DMS 273 (cell line): ENCODE measurements around the gene FAM163A.
A peak's percentile ranks its signal among the peaks of the same experiment; 100 is the strongest.

ENCODE experiments used
- DNase-seq: peaks from one replicate; lab custom pipeline; 2025; ENCODE audit not compliant: unreplicated experiment; lab: John Stamatoyannopoulos, UW

FAM163A gene

DNA sequence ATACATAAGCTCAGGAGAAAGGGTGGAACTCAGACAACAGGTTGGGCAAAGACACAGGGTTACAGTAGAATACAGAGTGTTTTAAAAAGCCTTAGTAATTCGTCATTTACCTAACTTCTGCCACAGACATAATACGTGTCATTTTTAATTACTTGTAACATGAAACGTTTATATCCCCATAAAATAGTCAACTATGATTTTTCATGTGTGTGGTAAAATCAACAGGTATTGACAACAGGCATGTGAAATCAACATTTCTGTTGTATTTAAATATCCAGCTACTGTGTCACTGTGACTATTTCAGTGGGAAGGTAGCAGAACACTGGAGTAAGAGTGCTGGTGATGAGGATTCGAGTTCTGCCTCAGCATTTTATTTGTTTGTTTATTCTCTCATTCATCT is 5.7 kb downstream of the FAM163A start:
- DNase-seq: no peak

DNA sequence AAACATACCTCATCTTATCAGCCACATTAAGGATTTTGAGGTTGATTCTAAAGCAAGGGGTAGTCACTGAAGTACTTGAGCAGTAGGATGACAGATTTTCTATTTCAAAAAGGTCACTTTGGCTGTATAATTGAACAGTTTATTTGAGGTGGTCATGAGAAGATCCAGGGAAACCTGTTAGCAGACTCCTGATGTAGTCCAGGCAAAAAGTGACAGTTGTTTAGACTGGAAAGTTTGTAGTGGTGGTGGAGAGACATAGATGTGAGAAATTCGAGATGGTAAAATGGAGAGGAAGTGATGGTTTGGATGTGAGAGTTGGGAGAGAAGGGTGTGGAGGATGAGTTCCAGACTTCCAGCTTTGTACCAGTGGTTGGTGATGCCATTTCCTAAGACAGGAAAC is 7.5 kb downstream of the FAM163A start:
- DNase-seq: no peak

DNA sequence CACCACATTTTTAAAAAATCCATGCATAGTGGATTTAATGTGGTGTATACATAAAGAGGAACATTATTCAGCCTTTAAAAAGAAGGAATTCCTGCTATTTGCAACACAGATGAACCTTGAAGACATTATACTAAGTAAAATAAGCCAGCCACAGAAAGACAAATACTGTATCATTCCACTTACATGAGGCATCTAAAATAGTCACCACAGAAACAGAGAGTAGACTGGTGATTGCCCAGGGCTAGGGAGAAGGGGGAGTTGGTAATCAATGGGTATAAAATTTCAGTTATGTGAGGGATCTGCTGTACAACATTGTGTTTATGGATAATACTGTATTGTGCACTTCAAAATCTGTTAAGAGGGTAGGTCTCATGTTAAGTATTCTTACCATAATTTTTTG is 10.0 kb downstream of the FAM163A start:
- no peak for DNase-seq

DNA sequence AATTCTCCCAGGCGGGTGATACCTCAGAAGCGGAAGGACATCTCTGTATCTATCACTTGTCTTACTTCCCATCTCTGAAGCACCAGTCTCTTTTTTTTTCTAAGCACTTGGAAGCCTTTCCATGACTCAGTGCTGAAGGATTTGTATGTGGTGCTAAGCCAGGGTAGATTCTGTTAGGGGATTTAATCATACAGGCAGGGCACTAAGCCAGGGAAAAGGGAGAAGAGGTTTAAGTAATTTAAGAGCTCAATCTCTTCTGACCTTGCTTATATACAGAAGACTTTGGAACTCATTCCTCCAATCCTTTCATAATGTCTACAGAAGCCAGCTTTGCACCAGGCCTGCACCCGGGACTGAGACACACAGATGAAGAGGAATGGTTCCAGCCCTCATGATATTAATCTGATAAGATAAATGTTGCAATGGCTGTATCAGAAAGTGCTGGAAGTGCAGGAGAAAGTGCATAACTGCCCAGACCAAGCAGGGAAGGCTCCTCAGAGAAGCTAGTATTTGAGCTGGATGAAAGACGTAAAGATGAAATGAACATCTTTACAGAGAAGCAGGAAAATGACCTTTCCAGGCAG is 11.0 kb downstream of the FAM163A start:
- no peak for DNase-seq

DNA sequence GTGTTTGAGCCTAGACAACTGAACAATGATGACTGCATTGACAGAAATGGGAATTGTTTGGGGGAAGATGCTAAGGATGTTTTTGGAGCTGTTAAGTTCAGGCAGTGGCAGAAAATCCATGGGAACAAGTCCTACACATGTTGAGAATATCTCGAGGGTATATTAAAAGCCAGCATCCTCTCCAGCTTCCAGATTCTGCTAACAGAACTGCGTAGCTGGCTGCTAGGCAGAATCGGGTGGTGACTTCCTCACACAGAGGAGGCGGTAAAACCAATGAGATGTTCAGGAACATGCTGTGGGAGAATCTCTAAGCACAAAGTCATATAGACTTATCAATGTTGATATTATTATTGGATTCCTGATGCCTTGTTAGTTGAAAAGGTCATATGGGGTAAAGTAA is 14.8 kb downstream of the FAM163A start:
- no peak for DNase-seq

DNA sequence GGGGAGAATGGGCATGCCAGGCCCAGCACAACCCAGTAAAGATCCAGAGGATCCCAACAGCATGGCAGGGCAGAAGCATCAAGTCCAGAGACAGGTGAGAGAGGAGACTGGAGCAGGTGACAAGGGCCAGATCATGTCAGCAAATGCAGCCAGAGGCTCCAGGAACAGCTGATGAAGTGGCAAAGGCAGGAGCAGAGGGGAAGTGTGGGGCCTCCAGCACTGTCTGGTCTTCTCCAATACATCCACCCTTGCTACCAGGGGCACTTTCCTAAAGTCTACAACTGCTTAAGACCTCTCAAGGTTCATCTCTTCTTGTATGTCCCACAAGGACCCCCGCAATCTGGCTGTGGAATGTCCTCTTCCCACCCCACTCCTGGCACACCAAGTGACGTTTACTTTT is 17.4 kb downstream of the FAM163A start:
- DNase-seq: no peak

DNA sequence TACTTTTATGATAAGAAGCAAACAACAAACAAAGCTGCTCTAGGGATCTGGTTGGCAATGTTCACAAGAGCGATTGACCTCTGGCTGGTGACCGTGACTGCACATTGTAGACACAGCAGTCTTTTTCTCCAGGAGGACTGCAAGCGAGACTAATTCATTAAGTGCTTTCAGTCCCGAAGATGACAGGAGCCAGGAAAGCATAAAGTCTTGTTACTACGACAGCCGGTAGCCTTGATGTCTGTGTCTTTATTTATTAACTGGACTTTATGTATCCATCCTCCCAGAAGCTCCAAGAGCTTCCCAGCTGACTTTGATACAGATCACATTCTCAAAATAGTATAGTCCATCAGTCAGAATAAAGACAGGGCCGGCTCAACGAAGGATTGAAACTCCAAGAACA is 18.2 kb downstream of the FAM163A start:
- no peak for DNase-seq

DNA sequence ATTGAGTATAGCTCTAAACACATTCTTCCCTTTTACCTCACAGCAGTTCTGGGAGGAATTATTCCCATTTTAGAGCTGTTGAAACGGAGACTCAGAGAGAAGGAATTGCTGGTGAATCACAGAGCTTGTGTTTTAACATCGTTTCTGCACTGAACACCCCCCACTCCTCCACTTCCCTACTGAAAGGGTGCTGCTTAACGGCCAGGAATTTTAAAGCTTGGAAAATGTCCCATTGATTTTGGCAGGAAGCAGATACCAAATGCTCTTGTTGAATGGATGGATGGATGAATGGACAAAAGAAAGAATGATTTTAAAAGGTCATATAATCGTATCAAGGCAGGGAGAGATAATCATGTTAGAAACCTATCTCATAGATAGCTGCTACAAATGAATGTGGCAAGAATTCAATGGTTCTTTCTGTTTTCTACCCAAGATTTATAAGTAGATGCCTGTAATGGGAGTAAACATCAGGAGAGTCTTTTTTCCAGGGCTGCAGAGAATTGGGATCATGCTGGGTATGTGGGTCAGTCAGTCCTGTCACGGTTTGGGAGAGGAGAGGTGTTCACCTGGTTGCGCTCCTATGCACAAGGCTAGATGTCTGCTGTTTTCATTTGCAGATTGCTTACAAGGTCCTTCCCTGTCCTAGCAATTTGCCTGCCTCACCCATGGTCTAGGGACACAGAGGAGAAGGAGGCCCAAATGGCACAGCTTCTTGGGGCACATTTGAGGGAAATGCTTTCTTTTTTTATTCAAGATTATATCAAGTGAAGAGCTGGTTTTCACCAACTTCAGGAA is 19.0 kb downstream of the FAM163A start:
- no peak for DNase-seq

DNA sequence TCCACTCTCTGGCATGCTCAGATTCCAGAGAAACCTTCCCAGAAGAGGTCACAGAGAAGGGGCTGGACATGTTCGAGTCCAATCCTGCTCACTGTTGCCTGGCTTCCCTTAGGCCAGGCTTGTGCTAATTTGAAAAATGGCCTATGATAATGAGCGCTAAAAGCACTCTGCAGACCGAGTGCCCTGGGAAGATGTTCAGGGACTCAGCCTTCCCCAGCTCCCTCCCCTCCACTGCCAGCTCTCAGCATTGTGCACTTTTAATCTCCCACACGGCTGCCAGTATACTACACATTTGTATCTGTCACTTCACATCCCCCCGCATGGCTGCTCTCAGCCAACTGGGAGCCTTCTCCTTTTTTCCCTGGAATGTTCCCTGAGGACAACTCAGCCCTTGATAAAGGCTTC is 24.1 kb downstream of the FAM163A start:
- no peak for DNase-seq

DNA sequence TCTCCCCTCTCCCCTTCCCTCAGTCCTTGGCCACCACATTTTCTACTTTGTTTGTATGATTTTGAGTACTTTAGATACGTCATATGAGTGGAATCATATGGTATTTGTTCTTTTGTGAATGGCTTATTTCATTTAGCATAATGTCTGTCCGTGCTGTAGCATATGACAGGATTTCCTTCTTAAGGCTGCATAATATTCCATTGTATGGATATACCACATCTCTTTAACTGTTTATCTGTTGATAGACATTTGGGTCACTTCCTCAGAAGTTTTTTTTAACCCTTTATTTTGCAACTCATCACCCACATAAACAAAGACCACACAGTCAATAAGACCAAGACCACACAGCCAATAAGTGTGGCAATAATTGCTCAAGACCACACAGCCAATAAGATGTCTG is 24.9 kb downstream of the FAM163A start:
- DNase-seq: no peak

DNA sequence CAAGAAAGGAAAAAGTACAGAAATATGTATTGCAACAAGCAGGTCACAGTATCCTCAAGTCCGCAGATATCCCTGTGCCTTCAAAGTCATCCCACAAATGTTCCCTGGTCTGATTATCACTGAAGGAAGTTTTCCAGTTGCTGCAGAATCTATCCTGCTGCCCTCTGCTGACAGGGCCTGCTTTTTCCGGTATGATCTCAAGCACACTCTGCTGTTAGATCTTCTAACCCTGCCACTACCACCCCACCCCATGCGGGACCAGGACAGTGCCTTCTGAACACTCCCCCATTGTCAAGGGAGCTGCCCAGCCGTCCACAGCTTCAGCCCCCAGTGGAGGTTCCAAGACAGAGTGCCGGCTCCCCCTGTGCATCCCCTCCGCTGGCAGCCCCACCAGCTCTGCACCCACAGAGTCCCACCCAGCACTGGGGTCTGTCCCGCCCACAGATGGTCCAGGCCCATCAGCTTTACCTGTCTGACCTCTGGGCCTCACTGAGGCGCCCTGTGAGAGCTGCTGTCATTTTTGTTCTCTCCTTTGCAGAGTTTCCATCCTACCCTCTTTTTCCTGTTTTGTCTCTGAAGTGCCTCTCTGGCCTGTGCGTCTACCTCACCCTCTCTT is 27.9 kb downstream of the FAM163A start:
- DNase-seq: no peak

DNA sequence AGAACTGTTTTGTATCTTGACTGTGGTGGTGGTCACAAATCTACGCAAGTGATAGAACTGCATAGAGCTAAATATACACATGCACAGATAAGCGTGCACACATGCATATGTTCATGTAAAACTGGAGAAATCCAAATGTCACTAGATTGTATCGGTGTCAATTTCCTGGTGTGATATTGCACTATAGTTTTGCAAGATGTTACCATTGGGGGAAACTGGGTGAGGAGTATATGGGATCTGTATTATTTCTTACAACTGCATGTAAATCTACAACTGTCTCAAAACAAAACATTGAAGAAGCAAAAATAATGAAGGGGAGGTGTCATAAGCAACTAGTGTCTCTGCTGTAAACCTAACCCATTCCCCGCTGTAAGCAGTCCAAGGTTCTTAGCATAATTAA is 30.2 kb downstream of the FAM163A start:
- DNase-seq: no peak

DNA sequence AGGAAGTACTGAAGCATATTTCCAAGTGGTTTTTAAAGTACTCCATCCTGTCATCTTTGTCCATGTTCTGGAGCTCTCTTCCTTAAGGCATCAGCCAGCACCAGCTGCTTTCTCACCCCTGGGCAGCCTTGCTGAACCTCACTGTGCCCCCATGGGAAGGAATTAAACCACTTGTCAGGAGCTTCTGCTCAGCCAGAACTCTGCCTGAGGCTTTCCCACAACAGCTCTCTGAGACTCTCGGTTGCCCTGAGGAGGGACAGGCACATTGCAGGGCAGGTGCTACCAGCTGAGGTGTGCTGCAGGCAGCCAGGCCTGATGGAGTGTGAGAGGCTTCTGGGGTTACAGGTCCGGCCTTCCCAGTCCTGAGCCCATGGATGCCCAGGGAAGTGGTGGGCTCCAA is 30.9 kb downstream of the FAM163A start:
- DNase-seq: no peak

DNA sequence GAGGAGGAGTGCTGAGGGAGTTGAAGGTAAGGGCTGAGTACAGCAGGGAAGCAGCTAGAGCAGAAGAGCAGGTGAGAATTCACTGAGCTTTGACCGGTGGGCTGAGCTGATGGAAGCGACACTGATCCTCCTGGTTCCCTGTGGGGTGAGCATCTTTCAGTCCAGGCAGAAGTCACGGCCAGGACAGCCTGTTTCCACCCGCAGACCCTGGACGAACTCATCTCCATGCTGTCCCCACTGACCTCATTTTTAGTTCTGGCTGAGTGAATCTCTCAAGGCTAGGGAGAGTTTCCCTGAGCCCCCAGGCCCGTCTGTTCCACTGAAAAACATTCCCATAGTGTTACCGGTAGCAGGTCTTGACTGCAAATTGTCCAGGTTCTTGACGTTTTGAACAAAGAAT is 31.5 kb downstream of the FAM163A start:
- DNase-seq: no peak

DNA sequence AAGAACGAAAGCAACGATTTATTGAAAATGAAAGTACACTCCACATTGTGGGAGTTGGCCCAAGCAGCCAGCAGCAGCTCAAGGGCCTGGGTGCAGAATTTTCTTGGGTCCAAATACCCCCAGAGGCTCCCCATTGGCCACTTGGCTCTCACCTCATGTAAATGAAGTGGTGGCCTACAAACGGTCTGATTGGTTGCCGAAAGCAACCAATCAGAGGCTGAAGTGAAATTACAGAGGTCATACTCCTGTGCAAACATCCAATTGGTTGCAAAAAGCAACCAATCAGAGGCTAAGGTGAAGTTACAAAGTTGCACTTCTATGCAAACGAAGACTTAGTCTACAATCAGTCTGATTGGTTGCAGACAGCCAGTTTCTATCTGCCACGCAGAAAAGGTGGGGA is 31.9 kb downstream of the FAM163A start:
- no peak for DNase-seq

DNA sequence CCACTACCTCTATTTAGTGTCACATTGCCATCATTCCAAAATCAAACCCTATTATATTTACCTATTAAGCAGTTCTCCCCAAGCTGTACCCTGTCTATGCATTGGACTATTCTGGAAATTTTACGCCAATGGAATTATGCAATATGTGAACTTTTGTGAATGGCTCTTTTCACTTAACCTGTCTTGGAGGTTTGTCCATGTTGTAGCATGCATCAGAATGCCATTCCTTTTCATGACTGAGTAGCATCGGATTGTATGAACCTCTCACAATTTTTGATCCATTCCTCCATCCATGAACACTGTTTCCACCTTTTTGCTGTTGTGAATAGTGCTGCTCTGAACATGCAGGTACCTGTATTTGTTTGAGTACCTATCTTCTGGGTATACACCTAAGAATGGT is 33.7 kb downstream of the FAM163A start:
- DNase-seq: no peak

DNA sequence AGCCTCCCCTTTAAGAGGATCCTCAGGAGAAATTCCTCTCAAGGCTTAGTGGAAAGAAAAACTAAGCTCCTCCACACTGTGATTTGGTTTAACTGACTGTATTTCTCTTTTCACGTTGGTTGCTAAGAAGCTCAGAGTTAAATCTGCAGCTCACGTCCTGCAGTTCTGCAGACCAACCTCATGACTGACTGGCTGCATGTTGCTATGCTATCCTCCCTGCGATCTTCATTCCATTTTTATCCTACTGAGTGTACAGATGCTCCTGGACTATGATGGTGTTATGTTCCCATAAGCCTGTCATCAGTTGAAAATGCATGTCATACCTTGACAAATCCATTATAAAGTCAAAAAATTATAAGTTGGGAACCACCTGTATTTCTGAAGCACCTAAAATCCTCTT is 34.6 kb downstream of the FAM163A start:
- no peak for DNase-seq

DNA sequence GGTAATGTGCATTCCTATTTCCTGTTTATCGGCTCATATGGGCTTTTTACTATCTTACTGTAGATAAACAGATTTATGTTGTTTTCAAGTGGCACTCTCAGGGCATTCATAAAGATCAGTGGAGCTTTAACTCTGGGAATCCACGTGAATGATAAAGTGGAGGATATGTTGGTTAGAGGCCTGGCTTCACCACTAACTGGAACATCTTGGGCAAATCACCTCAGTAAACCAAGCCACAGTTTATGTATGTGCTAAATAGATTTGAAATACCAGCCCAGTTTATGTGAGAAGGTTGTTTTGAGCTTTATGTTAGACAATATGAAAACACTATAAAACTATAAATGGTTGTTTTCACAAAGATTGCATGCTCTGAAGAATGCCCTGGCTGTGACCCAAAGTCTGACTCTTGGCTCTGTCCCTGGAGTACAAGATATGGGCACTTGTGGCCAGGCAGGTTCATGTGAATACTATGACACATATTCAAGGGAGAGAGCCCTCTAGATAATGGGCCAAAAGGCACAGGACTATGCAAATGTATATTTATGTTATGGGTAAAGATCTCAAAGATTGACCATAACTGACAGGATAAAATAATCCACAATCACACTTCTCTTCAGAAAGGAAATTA is 36.7 kb downstream of the FAM163A start:
- DNase-seq: no peak

DNA sequence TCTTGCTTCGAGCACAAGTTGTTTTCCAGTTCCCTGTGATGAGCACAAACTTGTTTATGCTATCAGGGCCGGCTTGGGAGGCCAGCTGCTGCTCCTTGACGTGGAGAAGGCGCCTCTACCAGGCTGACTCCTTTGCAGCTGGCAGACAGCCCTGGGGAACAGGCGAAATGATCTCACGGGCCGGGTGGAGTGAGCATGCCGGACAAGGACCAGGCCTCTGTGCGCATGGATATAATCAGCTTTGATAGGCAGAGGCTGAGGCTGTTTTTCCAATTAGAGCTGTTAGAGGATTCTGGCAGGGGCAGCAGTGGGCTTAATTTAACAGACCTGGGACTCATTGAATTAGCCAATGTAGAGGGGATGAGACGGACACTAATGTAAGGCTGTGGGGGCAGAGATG is 38.9 kb downstream of the FAM163A start:
- peak; percentile 34 for DNase-seq

DNA sequence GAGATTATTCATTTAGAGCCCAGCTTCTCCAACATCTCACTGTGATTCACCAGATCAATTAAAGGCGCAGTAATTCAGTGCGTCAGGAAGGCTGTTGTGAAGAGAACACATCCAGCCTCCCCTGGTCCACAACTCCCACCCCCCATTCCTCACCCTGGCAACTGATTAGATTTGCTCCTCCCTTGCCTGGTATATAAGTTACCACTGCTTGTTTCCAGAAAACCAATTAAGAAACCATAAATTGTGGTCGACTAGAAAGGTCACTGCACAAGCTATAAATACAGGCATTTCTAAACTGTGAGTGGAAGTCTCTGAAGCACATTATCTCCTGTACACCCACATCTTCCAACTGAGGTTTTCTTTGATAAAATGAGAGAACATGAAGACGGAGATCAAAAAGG is 41.9 kb downstream of the FAM163A start:
- no peak for DNase-seq

DNA sequence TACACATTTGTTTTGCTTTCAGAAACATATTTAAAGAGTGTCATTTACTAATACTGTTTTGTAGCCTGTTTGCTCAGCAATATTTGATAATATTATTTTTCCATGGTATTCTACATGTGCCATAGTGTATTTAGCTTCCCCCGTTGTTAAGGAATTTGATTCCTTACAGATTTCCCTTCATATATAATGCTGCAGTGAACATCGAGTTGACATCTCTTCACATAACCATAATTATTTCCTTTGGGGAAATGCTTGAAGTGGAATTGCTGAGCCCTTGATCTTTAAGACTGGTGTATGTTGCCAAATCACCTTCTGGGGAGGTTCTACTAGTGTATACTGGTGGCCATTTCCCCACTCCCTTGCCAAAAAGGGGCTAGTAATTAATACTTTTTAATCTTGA is 42.6 kb downstream of the FAM163A start:
- no peak for DNase-seq
